PC-9 (cell line): ENCODE data around the gene ADGB.

Experiments
- EZH2 ChIP-seq: fragments of 200-600 bp; sonication (generic); IDR thresholded peaks from 2 replicates; pipeline ENCODE4 v1.8.0; 2017; ENCODE audit warnings: antibody characterized with exemption, low read depth
- TF ChIP-seq, protein P1 (sequence below): fragments of 200-600 bp; sonication (generic); conservative IDR thresholded peaks from 2 replicates; pipeline ENCODE4 v1.6.1; 2017; ENCODE audit warnings: mixed run types, antibody characterized with exemption, mild to moderate bottlenecking, moderate library complexity

DNA sequence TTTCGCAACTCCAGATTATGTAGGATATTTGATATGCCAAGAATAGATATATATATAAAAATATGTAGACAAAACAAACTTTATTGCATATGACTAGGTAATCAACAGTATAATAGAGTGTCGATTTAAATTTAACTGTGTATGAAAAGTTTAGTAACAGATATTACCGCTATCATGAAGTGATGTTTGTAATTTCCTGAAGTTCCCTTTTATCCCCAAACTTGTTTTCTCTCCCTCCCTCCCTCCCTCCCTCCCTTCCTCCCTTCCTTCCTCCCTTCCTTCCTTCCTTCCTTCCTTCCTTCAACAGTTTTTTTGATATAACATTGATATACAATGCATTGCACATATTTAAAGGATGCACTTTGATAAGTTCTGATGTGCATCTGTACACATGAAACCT lies 15.2 kb downstream of the ADGB start:
- TF ChIP-seq, protein P1, sequence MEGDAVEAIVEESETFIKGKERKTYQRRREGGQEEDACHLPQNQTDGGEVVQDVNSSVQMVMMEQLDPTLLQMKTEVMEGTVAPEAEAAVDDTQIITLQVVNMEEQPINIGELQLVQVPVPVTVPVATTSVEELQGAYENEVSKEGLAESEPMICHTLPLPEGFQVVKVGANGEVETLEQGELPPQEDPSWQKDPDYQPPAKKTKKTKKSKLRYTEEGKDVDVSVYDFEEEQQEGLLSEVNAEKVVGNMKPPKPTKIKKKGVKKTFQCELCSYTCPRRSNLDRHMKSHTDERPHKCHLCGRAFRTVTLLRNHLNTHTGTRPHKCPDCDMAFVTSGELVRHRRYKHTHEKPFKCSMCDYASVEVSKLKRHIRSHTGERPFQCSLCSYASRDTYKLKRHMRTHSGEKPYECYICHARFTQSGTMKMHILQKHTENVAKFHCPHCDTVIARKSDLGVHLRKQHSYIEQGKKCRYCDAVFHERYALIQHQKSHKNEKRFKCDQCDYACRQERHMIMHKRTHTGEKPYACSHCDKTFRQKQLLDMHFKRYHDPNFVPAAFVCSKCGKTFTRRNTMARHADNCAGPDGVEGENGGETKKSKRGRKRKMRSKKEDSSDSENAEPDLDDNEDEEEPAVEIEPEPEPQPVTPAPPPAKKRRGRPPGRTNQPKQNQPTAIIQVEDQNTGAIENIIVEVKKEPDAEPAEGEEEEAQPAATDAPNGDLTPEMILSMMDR, result no peak
- TF ChIP-seq EZH2, result no peak
